HEK293T (cell line): ENCODE measurements around the gene LPIN1.

Experiments
- FOXA1 ChIP-seq: fragments of 450-650 bp; IDR thresholded peaks from 2 replicates; pipeline ENCODE4 v1.6.1; 2016; ENCODE audit warnings: mild to moderate bottlenecking
- FOXK2 ChIP-seq: fragments of 450-650 bp; IDR thresholded peaks from 2 replicates; pipeline ENCODE4 v1.6.1; 2016; ENCODE audit warnings: mild to moderate bottlenecking
- FOXM1 ChIP-seq: fragments of 450-650 bp; IDR thresholded peaks from 2 replicates; pipeline ENCODE4 v1.6.1; 2017; ENCODE audit warnings: mild to moderate bottlenecking, borderline replicate concordance
- HDGF ChIP-seq: fragments of 450-650 bp; IDR thresholded peaks from 2 replicates; pipeline ENCODE4 v1.6.1; 2017; ENCODE audit warnings: antibody characterized with exemption, borderline replicate concordance
- LEF1 ChIP-seq: fragments of 450-650 bp; IDR thresholded peaks from 2 replicates; pipeline ENCODE4 v1.6.1; 2017; ENCODE audit warnings: mild to moderate bottlenecking, borderline replicate concordance
- SP1 ChIP-seq: fragments of 450-650 bp; IDR thresholded peaks from 2 replicates; pipeline ENCODE4 v1.6.1; 2017
- SUZ12 ChIP-seq: fragments of 450-650 bp; IDR thresholded peaks from 2 replicates; pipeline ENCODE4 v1.6.1; 2016; ENCODE audit warnings: mild to moderate bottlenecking
- TARDBP ChIP-seq: fragments of 450-650 bp; IDR thresholded peaks from 2 replicates; pipeline ENCODE4 v1.6.1; 2016
- TF ChIP-seq, protein P1 (sequence below): fragments of 450-650 bp; IDR thresholded peaks from 2 replicates; pipeline ENCODE4 v1.6.1; 2016

DNA sequence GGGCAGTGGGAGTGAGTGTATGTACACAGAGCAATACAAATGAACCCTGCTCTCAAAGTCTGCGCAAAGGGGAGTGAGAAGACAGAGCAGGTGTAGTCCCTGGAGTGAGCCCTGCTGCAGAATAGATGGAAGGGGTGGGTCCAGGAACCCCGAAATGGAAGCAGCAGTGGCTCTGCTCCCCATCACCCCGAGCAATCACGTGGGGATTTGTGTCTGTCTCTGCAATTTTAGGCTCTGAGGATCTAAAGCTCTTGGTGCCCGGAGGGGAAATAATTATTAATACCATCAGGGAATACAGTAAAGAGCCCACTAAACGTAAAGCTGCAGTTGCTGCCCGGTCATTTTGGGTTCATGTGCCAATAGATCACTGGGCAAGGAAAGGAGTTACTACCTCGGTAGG, 118.3 kb downstream of the LPIN1 start:
- TF ChIP-seq SP1 = no peak
- TF ChIP-seq FOXM1 = no peak
- TF ChIP-seq TARDBP = no peak
- no peak for TF ChIP-seq SUZ12
- no peak for TF ChIP-seq FOXA1
- TF ChIP-seq HDGF = no peak
- TF ChIP-seq, protein P1, sequence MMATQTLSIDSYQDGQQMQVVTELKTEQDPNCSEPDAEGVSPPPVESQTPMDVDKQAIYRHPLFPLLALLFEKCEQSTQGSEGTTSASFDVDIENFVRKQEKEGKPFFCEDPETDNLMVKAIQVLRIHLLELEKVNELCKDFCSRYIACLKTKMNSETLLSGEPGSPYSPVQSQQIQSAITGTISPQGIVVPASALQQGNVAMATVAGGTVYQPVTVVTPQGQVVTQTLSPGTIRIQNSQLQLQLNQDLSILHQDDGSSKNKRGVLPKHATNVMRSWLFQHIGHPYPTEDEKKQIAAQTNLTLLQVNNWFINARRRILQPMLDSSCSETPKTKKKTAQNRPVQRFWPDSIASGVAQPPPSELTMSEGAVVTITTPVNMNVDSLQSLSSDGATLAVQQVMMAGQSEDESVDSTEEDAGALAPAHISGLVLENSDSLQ = no peak
- no peak for TF ChIP-seq FOXK2
- no peak for TF ChIP-seq LEF1
